Measurements from ENCODE around the gene RHBDD1.
"Not testable (repeated sequence)": the region's sequence is repeated elsewhere in the genome, so short reads cannot be mapped to it uniquely, and the experiment has no call there.

Gene RHBDD1

GRCh38 chr2:226799976-226800940 lies 35.6 kb upstream of the RHBDD1 start:
- peak; percentile 56 for DNase-seq (ENCODE audit: low spot score)

DNA sequence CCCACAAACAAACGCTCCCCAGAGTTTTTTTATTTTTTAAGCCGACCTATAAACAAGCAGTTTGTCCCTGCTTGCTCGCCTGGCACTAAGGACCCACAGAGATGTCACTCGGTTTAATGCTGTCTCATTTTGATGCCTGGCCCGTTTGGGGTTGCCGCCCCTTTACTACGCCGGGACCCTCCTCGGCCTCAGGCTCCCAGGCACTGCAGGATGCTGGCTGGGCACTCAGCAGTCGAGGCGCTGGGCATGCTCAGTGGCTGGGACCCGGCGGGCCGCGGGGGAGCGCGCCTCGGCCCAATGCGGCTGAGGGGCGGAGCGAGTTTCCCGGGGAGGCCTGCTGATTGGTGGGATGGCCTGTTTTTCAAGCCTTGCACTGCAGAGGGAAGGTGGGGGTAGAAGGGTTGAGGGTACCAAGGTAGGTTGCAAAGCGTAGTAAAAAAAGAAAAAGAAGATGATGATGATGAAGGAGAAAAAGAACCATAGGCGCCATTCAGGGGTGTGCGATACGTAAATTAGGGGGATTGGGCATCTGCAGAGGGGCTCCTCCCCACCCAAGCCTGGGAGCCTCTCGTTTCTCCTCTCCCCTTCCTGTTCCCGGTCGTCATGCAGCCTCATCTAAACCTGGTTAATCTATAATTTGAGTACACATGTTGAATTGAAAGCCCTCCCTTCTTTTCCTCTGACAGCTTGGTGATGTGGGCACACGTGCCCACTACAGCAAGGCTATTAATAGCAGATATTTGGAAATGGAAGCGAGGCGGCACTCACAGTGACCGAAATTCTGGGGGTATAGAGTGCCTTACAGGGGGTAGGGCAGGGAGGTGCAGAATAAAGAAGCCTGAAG lies 34.7 kb upstream of the RHBDD1 start:
- peak; percentile 97 for DNase-seq (ENCODE audit: low spot score)

GRCh38 chr2:226802573-226802972 lies 33.3 kb upstream of the RHBDD1 start:
- DNase-seq (ENCODE audit: low spot score), result peak; percentile 93

- no peak for DNase-seq (ENCODE audit: low spot score)
These were observed 32.4 kb upstream of the RHBDD1 start for GRCh38 chr2:226803410-226803809.

GRCh38 chr2:226813148-226813701 lies 22.6 kb upstream of the RHBDD1 start:
- DNase-seq (ENCODE audit: low spot score), result no peak

- DNase-seq (ENCODE audit: low spot score), result no peak
These were observed 16.9 kb upstream of the RHBDD1 start for GRCh38 chr2:226818930-226819329.

- no peak for DNase-seq (ENCODE audit: low spot score)
These were observed 10.8 kb upstream of the RHBDD1 start for GRCh38 chr2:226825056-226825455.

GRCh38 chr2:226828191-226828590 lies 7.7 kb upstream of the RHBDD1 start:
- DNase-seq (ENCODE audit: low spot score), result no peak

- DNase-seq (ENCODE audit: low spot score), result no peak
These were observed 5.9 kb upstream of the RHBDD1 start for GRCh38 chr2:226829721-226830631.

GRCh38 chr2:226831266-226831665 lies 4.6 kb upstream of the RHBDD1 start:
- DNase-seq (ENCODE audit: low spot score), result no peak

DNA sequence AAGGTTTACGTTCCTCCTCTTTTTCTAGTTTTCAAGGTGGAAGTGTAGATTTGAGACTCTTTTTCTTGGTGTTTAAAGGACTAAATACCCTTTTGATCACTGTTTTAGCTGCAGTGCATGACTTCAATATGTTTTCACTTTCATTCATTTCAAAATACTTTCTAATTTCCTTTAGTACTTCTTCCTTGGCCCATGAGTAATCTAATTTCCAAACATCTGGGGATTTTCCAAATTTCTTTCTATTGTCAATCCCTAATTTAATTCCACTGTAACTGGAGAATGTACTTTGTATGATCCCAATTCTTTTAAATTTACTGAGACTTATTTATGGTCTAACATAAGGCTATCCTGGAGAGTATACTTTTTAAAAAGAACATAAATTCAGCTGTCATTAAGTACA lies 3.8 kb upstream of the RHBDD1 start:
- DNase-seq (ENCODE audit: low spot score), result no peak

DNA sequence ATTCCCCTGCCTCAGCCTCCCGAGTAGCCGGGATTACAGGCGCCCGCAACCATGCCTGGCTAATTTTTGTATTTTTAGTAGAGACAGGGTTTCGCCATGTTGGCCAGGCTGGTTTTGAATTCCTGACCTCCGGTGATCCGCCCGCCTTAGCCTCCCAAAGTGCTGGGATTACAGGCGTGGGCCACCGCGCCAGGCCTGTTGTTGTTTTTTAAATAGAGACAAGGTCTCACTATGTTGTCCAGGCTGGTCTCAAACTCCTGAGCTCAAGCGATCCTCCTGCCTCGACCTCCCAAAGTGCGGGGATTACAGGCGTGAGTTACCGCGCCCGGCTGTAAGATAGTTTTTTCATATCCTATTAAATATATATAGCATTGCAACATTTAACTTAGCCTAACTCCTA lies 974 bp upstream of the RHBDD1 start:
- not testable (repeated sequence) for DNase-seq (ENCODE audit: low spot score)

GRCh38 chr2:226835420-226835795 lies 446 bp upstream of the RHBDD1 start:
- DNase-seq (ENCODE audit: low spot score), result no peak

- no peak for DNase-seq (ENCODE audit: low spot score)
These were observed 663 bp downstream of the RHBDD1 start for GRCh38 chr2:226836548-226836885.

GRCh38 chr2:226837334-226837733 lies 1.5 kb downstream of the RHBDD1 start:
- no peak for DNase-seq (ENCODE audit: low spot score)

DNA sequence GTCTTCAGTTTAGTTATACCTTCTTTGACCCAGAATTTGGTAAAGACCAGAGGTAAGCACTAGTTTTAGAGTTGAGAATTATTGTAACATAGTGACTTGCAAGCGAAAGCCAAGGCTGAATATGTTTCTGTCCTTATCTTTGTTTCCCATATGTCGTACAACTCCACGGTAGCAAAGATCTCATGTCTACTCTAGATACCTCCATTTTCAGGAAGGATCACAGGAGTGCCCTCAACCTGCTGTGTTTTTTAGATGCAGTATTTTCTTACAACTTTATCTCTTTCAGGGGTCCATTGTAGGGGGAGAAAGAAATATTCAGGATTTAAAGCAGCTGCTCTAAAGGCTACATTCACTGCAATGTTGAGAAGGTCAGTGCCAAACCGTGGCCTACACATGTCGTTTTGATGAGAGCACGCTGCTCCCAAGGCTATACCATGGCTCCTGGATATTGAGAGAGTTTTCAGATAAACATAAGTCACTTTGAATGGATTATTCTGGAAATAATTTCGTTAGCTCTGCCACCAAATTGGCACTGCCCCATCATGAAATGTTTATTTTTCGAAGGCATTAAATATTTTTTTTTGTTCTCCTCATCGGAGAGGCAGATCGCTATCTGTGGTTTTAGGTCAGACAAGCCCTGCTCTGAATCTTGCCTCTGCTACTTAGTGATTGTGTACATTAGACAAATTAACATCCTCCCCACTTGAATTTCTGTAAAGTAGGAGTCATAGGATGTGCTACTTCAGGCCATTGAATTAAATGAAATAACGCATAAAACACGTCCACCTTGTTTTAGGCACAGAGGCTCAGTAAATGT lies 2.1 kb downstream of the RHBDD1 start:
- no peak for DNase-seq (ENCODE audit: low spot score)

- no peak for DNase-seq (ENCODE audit: low spot score)
These were observed 2.9 kb downstream of the RHBDD1 start for GRCh38 chr2:226838722-226839121.

GRCh38 chr2:226839161-226839560 lies 3.3 kb downstream of the RHBDD1 start:
- DNase-seq (ENCODE audit: low spot score), result no peak

- DNase-seq (ENCODE audit: low spot score), result no peak
These were observed 4.1 kb downstream of the RHBDD1 start for GRCh38 chr2:226839951-226840350.

GRCh38 chr2:226843001-226843400 lies 7.1 kb downstream of the RHBDD1 start:
- not testable (repeated sequence) for DNase-seq (ENCODE audit: low spot score)
